Measurements from ENCODE around the gene ASAP2.

DNA sequence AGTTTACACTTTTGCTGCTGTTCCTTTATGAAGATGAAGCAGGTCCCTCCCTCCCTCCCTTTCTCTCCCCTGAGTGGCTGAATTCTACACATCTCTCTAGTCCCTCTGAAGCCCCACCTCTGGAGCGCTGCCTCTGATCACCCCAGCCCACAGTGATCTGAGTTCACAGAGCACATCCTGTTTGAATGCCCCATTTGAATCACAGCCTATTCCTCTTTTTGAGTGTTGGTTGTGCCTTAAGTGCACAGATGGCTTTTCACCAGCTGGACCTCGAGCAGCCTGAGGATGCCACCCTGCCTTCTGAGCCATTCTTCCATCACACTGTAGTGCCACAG, 129.6 kb downstream of the ASAP2 start:
- TF ChIP-seq, protein P1, sequence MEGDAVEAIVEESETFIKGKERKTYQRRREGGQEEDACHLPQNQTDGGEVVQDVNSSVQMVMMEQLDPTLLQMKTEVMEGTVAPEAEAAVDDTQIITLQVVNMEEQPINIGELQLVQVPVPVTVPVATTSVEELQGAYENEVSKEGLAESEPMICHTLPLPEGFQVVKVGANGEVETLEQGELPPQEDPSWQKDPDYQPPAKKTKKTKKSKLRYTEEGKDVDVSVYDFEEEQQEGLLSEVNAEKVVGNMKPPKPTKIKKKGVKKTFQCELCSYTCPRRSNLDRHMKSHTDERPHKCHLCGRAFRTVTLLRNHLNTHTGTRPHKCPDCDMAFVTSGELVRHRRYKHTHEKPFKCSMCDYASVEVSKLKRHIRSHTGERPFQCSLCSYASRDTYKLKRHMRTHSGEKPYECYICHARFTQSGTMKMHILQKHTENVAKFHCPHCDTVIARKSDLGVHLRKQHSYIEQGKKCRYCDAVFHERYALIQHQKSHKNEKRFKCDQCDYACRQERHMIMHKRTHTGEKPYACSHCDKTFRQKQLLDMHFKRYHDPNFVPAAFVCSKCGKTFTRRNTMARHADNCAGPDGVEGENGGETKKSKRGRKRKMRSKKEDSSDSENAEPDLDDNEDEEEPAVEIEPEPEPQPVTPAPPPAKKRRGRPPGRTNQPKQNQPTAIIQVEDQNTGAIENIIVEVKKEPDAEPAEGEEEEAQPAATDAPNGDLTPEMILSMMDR (IDR thresholded peaks at IDR 0.05; ENCODE audit: poor library complexity, severe bottlenecking), result no peak
- TF ChIP-seq, protein P2, sequence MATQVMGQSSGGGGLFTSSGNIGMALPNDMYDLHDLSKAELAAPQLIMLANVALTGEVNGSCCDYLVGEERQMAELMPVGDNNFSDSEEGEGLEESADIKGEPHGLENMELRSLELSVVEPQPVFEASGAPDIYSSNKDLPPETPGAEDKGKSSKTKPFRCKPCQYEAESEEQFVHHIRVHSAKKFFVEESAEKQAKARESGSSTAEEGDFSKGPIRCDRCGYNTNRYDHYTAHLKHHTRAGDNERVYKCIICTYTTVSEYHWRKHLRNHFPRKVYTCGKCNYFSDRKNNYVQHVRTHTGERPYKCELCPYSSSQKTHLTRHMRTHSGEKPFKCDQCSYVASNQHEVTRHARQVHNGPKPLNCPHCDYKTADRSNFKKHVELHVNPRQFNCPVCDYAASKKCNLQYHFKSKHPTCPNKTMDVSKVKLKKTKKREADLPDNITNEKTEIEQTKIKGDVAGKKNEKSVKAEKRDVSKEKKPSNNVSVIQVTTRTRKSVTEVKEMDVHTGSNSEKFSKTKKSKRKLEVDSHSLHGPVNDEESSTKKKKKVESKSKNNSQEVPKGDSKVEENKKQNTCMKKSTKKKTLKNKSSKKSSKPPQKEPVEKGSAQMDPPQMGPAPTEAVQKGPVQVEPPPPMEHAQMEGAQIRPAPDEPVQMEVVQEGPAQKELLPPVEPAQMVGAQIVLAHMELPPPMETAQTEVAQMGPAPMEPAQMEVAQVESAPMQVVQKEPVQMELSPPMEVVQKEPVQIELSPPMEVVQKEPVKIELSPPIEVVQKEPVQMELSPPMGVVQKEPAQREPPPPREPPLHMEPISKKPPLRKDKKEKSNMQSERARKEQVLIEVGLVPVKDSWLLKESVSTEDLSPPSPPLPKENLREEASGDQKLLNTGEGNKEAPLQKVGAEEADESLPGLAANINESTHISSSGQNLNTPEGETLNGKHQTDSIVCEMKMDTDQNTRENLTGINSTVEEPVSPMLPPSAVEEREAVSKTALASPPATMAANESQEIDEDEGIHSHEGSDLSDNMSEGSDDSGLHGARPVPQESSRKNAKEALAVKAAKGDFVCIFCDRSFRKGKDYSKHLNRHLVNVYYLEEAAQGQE (IDR thresholded peaks at IDR 0.05; ENCODE audit: borderline replicate concordance), result no peak
- TF ChIP-seq EP300 (conservative IDR thresholded peaks at IDR 0.05; ENCODE audit: poor library complexity, severe bottlenecking) (no peak), SMC3 (conservative IDR thresholded peaks at IDR 0.05; ENCODE audit: poor library complexity) (no peak), TAF1 (IDR thresholded peaks at IDR 0.05; ENCODE audit: low read depth) (no peak), MXI1 (conservative IDR thresholded peaks at IDR 0.05; ENCODE audit: poor library complexity, severe bottlenecking) (no peak), POLR2AphosphoS5 (IDR thresholded peaks at IDR 0.05) (no peak)
